Measurements from ENCODE around the gene PRKCI.
A peak's percentile ranks its signal among the peaks of the same experiment; 100 is the strongest.
"Not testable (repeated sequence)": the region's sequence is repeated elsewhere in the genome, so short reads cannot be mapped to it uniquely, and the experiment has no call there.

PRKCI gene

DNA sequence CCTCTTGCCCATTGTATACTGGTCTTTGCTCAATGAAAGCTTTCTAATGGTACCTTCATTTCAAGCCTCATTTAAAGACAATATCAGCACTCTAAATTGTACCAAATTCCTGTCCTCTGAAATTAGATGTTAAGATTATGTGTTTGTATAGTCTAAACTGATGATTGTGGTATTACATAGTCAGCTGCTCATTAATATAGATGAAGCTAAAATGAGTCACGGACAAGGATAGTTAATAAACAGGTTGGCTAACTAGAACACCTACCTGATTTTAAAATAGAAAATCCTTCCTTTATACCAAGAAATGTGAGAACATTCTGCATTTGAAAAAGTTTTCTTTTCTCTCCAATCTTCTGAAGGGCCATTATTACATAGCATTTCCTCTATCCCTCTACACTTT, 2.9 kb downstream of the PRKCI start:
- DNase-seq, result no peak

DNA sequence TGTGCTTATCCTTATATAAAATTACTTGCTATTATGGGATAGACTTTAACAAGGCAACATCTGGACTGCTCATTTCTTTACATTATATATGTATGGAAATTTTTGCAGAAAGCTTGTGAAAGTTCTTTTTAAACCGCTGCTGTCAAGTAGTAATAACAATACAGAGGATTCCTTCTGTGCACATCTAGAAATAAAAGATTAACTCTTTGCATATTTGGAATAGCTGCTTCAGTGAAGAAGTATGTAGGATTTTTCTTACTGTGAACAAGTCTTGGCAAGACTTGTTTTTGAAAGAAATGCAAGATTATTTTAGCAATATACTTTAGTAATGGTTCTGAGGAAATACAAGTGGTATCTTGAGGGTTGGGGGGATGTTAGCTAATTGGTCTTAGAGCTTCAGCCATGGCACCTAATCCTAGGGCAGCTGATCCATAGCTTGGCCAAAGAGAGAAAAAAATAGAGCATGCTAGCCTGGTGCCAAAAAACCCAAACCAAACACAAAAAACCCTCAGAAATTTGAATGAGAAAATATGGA, 4.3 kb downstream of the PRKCI start:
- no peak for DNase-seq

DNA sequence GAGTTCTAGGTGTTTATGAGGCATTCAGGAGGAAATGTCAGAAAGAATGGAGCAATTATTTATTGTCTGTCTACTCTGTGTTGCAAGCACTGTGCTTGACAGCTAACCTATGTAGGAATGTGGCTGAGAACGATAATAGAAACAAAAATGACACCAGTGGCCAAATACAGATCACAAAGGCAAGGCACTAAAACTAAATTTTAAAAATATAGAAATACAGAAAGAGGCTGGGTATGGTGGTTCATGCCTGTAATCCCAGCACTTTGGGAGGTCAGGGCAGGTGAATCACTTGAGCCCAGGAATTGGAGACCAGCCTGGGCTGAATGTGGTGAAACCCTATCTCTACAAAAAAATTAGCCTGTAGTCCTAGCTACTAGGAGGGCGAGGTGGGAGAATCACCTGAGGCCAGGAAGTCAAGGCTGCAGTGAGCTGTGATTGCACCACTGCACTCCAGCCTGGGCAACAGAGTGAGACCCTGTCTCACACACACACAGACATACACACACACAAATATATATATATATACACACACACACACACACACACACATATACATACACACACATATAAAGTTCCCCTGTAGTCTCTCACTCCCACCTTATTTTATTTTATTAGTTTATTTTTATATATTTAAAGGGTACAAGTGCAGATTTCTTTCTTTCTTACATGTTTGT, 6.0 kb downstream of the PRKCI start:
- peak; percentile 42 for DNase-seq

DNA sequence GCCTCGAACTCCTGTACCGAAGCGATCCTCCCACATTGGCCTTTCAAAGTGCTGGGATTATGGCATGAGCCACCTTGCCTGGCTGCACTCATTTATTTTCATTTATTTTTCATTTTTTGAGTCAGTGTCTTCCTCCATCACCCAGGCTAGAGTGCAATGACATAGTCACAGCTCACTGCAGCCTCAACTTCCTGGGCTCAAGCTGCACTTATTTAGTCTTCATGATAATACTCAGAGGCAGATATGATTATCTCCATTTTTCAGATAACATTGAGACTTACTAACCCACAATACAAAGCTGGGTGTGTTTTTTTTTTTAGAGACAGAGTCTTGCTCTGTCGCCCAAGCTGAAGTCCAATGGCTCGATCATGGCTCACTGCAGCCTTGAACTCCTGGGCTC, 10.0 kb downstream of the PRKCI start:
- DNase-seq, result no peak

DNA sequence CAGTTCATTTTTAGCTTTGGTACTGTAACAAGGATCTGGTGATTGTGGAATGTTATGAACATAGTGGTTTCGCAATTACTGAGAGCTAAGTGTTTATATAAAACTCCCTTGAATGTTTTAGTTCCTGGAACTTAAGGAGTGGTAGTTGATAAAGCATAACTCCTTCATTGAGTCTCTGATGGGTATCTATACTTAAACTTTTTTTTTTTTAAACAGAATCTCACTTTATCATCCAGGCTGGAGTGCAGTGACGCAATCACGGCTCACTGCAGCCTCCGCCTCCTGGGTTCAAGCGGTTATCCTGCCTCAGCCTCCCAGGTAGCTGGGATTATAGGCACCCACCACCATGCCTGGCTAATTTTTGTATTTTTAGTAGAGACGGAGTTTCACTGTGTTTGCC, 11.3 kb downstream of the PRKCI start:
- DNase-seq, result peak; percentile 89

DNA sequence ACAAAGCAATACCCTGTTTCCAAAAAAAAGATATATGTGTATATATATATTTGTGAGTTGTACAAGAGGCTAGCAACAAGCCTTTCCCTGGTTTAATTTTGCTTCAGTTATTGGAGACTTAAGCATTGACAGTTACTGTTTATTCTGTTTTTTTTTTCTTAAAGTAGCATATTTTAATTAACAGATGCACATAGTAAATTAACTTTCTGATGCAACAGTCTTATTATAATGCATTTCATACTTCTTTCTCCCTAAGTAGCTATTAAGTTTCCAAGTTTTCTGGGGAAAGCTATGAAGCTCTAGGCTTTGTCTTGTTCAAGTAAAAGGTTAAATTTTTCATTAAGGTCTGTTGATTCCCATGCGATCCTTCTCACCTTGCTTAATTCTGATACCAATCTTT, 17.9 kb downstream of the PRKCI start:
- no peak for DNase-seq

DNA sequence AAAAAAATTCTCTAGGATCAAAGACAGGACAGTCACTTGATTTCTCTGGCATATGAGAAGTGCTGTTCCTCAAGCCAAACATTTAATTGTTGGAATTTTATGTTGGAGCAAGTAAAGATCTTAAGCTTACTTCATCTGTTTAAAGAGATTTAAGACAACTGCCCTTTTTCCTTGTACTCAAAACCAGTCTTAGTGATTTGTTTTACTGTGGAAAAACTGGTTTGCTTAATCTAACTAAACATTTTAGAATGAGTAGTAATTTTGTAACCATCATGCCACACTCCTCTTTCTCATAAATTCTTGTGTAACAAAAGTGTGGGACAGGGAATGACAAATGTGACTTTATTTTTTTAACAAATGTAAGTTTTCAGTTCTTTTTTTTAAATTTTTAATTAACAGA, 18.4 kb downstream of the PRKCI start:
- DNase-seq, result no peak

DNA sequence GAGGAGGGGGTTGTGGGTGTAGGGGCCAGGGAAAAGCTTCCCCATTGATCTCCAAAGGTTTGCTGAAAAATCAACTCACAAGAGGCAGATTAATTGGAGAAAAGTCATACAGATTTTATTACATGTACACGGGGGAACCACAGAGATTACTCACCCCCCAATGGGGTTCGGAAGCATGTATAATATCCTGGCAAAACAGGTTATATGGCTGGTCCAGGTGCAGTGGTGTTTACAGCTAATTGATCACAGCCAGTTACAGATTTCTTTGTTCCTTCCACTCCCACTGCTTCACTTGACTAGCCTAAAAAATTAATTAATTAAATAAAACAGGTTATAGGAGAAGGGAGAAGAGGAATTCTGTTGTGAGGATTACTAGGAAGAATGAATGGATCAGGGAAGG, 22.4 kb downstream of the PRKCI start:
- DNase-seq, result no peak

DNA sequence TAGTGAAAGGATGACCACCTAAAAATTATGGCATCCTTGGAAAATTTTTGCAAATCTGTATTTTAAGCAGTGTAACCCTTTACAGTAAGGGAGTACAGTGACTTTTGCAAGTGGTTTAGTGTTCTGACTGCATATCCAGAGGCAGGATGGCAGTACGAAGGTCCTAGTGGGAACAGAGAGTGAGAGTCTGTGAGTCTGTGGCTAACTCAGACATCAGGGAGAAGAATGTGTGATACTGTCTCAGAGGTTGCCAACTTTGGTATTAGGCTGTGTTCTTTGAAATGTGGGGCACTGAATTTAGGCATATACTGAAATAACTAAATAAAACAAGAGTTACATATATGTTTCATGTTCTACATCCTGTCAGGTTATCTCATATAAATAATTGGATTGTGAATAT, 25.7 kb downstream of the PRKCI start:
- DNase-seq, result no peak

DNA sequence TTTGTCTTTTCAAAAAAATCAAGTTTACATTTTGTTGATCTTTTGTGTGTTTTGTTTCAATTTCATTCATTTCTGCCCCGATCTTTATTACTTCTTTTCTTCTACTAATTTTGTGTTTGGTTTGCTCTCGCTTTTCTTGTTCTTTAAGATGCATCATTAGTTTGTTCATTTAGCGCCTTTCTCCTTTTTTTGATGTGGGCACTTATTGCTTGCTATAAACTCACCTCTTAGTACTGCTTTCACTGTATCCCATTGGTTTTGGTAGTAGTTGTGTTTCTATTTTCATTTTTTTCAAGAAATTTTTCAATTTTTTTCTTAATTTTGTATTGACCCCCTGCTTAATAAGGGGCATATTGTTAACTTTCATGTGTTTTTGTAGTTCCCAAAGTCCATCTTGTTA, 34.4 kb downstream of the PRKCI start:
- no peak for DNase-seq

DNA sequence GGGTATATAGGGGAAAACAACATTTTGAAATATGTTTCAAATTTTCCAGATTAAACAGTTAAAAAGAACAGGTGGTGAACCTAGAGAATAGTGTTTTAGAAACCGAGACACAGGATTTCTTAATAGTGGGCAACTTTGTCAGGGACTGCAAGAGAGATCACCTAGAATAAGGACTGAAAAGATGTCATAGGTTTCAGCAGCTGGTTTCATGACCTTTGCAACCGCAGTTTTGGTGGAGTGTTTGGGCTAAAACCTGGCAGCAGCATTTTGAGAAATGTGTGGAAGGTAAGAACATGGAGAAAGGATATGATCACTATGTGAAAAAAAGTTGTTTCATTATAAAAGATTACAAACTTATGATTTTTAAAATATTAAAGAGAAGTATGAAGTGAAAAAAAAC, 34.9 kb downstream of the PRKCI start:
- no peak for DNase-seq

DNA sequence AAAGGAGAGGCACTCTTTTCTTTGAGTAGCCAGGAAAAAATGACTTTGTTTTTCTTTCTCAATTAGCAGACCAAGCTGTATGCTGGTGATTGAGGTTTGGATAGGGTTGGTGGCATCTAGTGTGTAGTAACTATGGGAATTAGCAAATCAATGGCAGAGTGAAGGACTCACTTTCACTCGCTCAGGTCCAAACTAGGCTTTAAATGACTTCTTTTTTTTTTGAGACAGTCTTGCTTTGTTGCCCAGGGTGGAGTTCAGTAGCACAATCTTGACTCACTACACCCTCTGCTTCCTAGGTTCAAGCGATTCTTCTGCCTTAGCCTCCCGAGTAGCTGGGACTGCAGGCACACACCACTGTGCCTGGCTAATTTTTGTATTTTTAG, 35.9 kb downstream of the PRKCI start:
- no peak for DNase-seq

DNA sequence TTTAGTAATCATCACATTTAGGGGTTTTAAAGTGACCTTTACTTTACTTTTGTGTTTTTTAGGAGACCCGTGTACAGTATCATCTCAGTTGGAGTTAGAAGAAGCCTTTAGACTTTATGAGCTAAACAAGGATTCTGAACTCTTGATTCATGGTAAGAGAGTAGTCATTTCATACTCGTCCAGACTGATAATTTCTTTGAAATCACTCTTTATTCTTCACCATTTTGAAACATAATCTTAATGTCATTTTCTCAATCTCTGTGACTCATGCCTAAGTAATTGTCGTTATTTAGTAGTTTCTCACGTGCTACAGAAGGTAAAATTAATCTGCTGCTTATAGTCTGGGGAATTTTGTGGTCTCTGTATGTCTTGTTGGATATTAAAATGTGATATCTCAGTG, 37.7 kb downstream of the PRKCI start:
- no peak for DNase-seq

DNA sequence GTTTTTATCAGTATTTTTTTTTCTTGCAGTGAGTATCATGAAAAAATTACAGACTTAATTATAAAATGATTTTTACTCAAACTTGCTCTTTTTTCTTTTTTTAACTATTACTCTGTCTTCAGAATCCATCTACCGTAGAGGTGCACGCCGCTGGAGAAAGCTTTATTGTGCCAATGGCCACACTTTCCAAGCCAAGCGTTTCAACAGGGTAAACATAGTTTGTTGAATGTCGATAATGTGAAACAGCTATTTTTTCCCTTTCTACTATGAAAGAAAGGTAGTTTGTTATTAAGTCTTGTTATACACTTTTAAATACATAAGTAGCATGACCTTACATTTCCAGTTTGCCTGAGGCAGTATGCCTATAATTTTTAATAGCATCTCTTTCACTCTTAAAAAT, 45.6 kb downstream of the PRKCI start:
- DNase-seq, result no peak

DNA sequence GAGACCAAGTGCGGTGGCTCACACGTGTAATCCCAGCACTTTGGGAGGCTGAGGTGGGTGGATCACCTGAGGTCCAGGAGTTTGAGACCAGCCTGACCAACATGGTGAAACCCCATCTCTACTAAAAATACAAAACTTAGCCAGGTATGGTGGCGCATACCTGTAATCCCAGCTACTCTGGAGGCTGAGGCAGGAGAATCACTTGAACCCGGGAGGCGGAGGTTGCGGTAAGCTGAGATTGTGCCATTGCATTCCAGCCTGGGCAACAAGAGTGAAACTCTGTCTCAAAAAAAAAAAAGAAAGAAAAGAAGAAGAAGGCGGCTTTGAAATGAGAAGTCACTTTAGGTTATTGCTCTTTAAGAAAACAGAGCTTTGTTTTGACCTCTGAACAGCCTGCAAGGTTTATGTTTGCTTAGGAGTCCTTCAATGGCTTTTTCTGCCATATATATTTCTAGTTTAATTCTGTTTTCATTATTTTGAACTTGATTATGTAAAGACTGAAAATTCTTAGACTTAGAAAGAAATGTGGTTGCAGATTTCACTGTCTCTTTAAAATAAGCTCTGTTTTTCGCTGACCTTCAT, 47.5 kb downstream of the PRKCI start:
- DNase-seq, result not testable (repeated sequence)

DNA sequence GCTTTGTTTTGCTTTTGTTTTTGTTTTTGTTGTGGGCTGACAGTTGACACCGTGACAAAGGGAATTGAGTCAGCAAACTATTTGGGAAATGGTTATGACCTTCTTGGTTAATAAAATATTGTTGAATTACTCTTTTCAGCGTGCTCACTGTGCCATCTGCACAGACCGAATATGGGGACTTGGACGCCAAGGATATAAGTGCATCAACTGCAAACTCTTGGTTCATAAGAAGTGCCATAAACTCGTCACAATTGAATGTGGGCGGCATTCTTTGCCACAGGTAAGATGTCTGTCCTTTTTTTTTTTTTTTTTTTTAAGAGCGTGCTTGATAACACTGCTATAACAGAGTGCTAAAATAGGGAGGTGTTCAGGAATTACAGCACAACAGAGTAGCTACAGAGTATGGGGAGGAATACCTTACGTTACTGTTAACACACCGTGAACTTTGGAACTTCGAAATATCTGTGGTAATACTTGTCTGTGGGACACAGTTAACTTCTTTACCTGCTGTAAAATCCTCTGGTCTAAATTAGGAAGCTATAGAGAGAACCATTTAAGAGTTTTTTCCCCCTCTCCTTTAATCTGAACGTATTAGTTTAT, 48.2 kb downstream of the PRKCI start:
- no peak for DNase-seq

DNA sequence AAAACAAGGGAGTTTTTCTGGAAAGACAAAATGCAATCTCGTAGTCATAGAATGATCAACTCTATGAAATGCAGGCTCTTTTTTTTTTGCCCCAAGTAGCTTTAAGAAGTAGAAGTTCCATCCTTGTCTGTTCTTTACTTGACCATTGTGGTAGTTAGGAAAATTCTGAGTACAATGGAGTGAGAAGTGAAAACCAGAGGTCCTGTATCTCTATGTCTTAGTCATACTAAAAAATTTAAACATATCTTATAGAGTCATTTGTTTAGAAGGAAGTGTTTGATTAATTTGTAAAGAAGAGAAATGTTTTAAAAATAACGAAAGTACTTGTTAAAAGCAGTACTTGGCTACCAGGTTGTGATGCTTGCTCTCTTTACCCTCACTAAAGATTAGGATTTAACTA, 52.4 kb downstream of the PRKCI start:
- DNase-seq, result peak; percentile 23

DNA sequence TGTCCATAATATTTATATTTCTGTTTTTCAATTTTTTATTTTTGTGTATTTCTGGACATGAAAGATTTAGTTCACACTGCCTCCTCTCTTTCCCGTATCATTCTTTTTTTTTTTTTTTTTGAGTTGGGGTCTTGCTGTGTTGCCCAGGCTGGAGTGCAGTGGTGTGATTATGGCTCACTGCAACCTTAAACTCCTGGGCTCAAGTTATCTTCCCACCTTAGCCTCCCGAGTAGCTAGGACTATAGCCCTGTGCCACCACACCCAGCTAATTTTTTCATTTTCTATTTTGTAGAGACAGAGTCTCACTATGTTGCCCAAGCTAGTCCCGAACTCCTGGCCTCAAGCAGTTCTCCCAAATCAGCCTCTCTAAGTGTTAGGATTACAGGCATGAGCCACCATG, 53.6 kb downstream of the PRKCI start:
- DNase-seq, result no peak

DNA sequence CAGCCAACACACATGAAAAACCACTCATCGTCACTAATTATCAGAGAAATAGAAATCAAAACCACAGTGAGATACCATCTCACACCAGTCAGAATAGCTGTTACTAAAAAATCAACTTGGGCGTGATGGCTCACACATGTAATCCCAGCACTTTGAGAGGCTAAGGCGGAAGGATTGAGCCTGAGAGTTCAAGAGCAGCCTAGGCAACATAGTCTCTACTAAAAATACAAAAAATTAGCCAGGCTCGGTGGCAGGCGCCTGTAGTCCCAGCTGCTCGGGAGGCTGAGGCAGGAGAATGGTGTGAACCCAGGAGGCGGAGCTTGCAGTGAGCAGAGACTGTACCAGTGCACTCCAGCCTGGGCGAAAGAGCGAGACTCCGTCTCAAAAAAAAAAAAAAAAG, 55.1 kb downstream of the PRKCI start:
- not testable (repeated sequence) for DNase-seq

DNA sequence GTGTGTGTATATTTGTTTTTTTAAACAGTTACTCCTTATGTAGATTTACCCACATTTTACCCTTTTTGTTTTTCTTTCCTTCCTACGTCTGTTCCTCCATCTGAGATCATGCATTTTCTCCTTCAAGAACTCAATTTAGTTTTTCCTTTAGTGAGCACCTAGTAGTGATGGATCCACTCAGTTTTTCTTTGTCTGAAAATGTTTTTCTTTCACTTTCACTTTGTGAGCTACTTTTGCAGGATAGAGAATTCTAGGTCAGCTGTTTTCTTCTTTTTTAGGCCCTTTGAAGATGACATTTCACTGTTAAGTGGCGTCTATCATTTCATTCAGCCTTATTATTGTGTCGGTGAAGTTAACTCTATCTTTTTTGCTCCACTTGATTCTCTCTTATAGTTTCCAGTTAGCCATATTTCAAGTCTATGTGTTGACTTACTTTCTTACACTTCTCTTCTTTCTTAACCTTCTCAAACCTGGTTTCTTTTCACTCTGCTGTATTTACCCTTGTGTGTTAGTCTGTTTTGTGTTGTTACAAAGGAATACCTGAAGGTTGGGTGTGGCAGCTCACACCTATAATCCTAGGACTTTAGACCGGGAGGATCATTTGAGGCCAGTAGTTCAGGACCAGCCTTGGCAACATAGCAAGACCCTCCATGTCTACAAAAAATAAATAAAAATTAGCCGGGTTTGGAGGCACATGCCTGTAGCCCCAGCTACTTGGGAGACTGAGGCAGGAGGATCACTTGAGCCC, 55.8 kb downstream of the PRKCI start:
- DNase-seq, result no peak

DNA sequence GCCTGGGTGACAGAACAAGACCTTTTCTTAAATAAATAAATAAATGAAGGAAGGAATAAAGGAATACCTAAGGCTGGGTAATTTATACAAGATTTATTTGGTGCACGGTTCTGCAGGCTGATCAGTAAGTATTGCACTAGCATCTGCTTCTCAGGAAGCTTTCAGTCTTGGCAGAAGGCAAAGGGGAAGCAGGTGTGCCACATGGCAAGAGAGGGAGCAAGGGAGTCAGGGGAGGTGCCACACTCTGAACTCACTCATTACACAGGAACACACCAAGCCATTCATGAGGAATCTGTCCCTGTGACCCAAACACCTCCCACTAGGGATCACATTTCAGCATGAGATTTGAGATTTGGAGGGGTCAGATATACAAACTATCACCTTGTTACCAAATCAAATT, 56.4 kb downstream of the PRKCI start:
- no peak for DNase-seq

DNA sequence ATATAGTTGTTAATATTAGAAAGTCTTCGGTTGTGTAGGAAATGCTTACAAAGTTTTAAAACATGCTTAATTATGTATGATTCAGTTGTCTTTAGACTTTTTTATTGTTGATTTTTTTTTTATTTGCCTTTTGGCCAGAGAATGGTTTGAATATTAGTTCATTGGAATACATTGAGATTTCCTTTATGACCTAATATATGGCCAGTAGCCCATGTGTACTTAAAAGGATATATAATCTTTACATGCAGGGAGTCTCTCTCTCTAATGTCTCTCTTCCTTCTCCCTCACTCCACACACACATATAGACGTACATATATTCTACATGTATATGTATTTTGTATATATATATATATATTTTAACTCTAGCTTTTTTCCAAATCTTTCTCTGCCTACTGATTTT, 68.0 kb downstream of the PRKCI start:
- DNase-seq, result no peak

DNA sequence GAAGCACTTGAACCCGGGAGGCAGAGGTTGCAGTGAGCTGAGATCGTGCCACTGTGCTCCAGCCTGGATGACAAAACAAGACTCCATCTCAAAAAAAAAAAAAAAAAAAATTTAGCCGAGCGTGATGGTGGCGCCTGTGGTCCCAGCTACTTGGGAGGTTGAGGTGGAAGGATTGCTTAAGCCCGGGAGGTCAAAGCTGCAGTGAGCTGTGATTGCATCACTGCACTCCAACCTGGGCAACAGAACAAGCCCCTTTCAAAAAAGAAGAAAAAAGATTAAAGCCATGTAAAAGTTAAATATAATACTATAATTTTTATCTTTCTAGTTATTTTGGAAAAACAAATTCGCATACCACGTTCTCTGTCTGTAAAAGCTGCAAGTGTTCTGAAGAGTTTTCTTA, 73.4 kb downstream of the PRKCI start:
- DNase-seq, result no peak

DNA sequence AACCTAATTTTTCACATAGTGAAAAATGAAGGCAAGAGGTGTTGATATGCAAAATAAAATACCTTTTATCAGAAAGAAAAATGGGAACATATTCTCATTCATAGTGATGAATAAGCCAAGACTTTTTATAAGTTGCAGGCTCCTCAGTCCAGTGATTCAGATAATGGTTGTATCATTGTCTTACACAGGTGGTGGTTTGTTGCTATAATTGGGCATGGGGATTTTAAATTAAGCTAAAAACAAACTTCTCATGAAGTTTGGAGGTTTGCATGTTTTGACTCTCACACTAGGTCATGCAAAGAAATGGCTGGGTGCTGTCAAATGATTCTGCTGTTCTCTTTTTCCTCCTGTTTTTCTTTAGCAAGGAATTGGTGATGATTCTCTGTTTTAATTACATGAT, 74.5 kb downstream of the PRKCI start:
- DNase-seq, result no peak
